Natural killer cell treated with Interleukin-12 subunit alpha and Interleukin-12 subunit beta and Interleukin-15 and Interleukin-18, amount 100 ng/mL, for 72 hours (primary cell): ENCODE data around the gene KCNIP4. TPM values are rescaled to one million over a fixed set of nuclear protein-coding genes. Genes with fewer than 3 reads are reported as not detected.
"Not testable (repeated sequence)": the region's sequence is repeated elsewhere in the genome, so short reads cannot be mapped to it uniquely, and the experiment has no call there.

Experiments used
- ATAC-seq, 2 donors: fragments of 150-1000 bp; cut with Tn5 transposase in 1 of 2; sonication (Bioruptor Pico), chemical (Tn5 transposase) in 1 of 2; 2 replicates each; pipeline ENCODE4 v1.10.0; 2021
- DNase-seq: peaks from one replicate; pipeline ENCODE4 v3.0.0; 2022; ENCODE audit warnings: low spot score
- H3K27ac Mint-ChIP-seq, 2 donors: 1 replicate in 1 of 2; 2 replicates in 1 of 2; pipeline ENCODE4 v1.8.0; 2022; ENCODE audit warnings: mixed read lengths in 2 of 2, mild to moderate bottlenecking in 1 of 2, moderate library complexity in 1 of 2
- H3K27me3 Mint-ChIP-seq, 2 donors: 1 replicate in 1 of 2; 2 replicates in 1 of 2; pipeline ENCODE4 v1.8.0; 2022; ENCODE audit warnings: mixed read lengths in 2 of 2
- H3K36me3 Mint-ChIP-seq: one replicate; pipeline ENCODE4 v1.8.0; 2022; ENCODE audit warnings: mixed read lengths
- H3K4me1 Mint-ChIP-seq, 2 donors: 1 replicate in 1 of 2; 2 replicates in 1 of 2; pipeline ENCODE4 v1.8.0; 2022; ENCODE audit warnings: low read depth in 2 of 2, mixed read lengths in 2 of 2, mild to moderate bottlenecking in 1 of 2
- H3K4me3 Mint-ChIP-seq: one replicate; pipeline ENCODE4 v1.8.0; 2022; ENCODE audit warnings: mixed read lengths
- H3K9me3 Mint-ChIP-seq: 2 replicates; pipeline ENCODE4 v1.8.0; 2022; ENCODE audit warnings: mixed read lengths
- total RNA-seq, 2 donors: library from RNA; stranded (reverse); gene quantifications; one replicate each; pipeline ENCODE4 v1.2.3, GENCODE V29; 2022

Gene KCNIP4
- total RNA-seq, 2 donors from 2014 or later: not detected

- H3K27ac Mint-ChIP-seq: no peak overlapping the region
- H3K9me3 Mint-ChIP-seq: peaks cover 6% of the 10 kb centered on the region
- peaks cover 4% of the 10 kb centered on the region for H3K36me3 Mint-ChIP-seq
- ATAC-seq (no peak), DNase-seq (no peak)
- peaks cover 4 to 6% of the 10 kb centered on the region in 2 donors for H3K4me1 Mint-ChIP-seq
- peaks cover 0 to 4% of the 10 kb centered on the region in 2 donors for H3K27me3 Mint-ChIP-seq
- H3K4me3 Mint-ChIP-seq: no peak overlapping the region
Measured at GRCh38 chr4:20816287-20816686, 1132.3 kb downstream of the KCNIP4 start.

GRCh38 chr4:20813700-20814099, 1134.9 kb downstream of the KCNIP4 start:
- H3K4me1 Mint-ChIP-seq: peaks cover 4 to 6% of the 10 kb centered on the region in 2 donors
- no peak overlapping the region for H3K27ac Mint-ChIP-seq
- ATAC-seq: no peak
- no peak overlapping the region for H3K4me3 Mint-ChIP-seq
- peaks cover 4% of the 10 kb centered on the region for H3K9me3 Mint-ChIP-seq
- DNase-seq: no peak
- peaks cover 0 to 4% of the 10 kb centered on the region in 2 donors for H3K27me3 Mint-ChIP-seq
- peaks cover 6% of the 10 kb centered on the region for H3K36me3 Mint-ChIP-seq

GRCh38 chr4:20809812-20810211, 1138.8 kb downstream of the KCNIP4 start:
- Mint-ChIP-seq H3K36me3 (peaks cover 6% of the 10 kb centered on the region), H3K4me3 (no peak overlapping the region)
- no peak for DNase-seq

GRCh38 chr4:20805716-20806115, 1142.9 kb downstream of the KCNIP4 start:
- Mint-ChIP-seq H3K4me1 (no peaks in the 10 kb centered on the region), H3K27ac (no peak overlapping the region), H3K4me3 (no peak overlapping the region), H3K27me3 (no peaks in the 10 kb centered on the region), H3K36me3 (no peaks in the 10 kb centered on the region), H3K9me3 (no peaks in the 10 kb centered on the region)
- no peak for ATAC-seq
- no peak for DNase-seq

More at GRCh38 chr4:20809812-20810211, 1138.8 kb downstream of the KCNIP4 start:
- H3K27me3 Mint-ChIP-seq: peaks cover 0 to 4% of the 10 kb centered on the region in 2 donors
- peaks cover 4% of the 10 kb centered on the region for H3K9me3 Mint-ChIP-seq
- no peaks in the 10 kb centered on the region for H3K4me1 Mint-ChIP-seq
- H3K27ac Mint-ChIP-seq: no peak overlapping the region
- ATAC-seq: no peak

- Mint-ChIP-seq H3K36me3 (peaks cover 3% of the 10 kb centered on the region), H3K4me3 (no peak overlapping the region), H3K4me1 (no peaks in the 10 kb centered on the region), H3K9me3 (peaks cover 4% of the 10 kb centered on the region), H3K27me3 (peaks cover 0 to 6% of the 10 kb centered on the region in 2 donors), H3K27ac (no peak overlapping the region)
- ATAC-seq: no peak
- DNase-seq: no peak
Measured at GRCh38 chr4:20787940-20788665, 1160.5 kb downstream of the KCNIP4 start.

GRCh38 chr4:20783134-20783533, 1165.4 kb downstream of the KCNIP4 start:
- H3K4me3 Mint-ChIP-seq: not testable (repeated sequence)

GRCh38 chr4:20778896-20779295, 1169.7 kb downstream of the KCNIP4 start:
- peaks cover 0 to 6% of the 10 kb centered on the region in 2 donors for H3K4me1 Mint-ChIP-seq
- no peak overlapping the region for H3K4me3 Mint-ChIP-seq
- H3K9me3 Mint-ChIP-seq: peaks cover 16% of the 10 kb centered on the region
- DNase-seq (no peak), ATAC-seq (no peak)
- H3K27me3 Mint-ChIP-seq: no peaks in the 10 kb centered on the region
- no peak overlapping the region for H3K27ac Mint-ChIP-seq
- H3K36me3 Mint-ChIP-seq: peaks cover 14% of the 10 kb centered on the region

More at GRCh38 chr4:20783134-20783533, 1165.4 kb downstream of the KCNIP4 start:
- DNase-seq, H3K27ac Mint-ChIP-seq, H3K27me3 Mint-ChIP-seq, H3K4me1 Mint-ChIP-seq, ATAC-seq: not testable (repeated sequence)
- Mint-ChIP-seq H3K9me3 (peaks cover 16% of the 10 kb centered on the region), H3K36me3 (peaks cover 14% of the 10 kb centered on the region)

- H3K4me3 Mint-ChIP-seq: no peak overlapping the region
- no peak for ATAC-seq
Measured at GRCh38 chr4:20773144-20773997, 1175.2 kb downstream of the KCNIP4 start.

GRCh38 chr4:20764366-20764992, 1184.1 kb downstream of the KCNIP4 start:
- Mint-ChIP-seq H3K27me3 (peaks cover 0 to 4% of the 10 kb centered on the region in 2 donors), H3K4me1 (no peaks in the 10 kb centered on the region), H3K27ac (no peak overlapping the region), H3K4me3 (no peak overlapping the region), H3K36me3 (no peaks in the 10 kb centered on the region), H3K9me3 (no peaks in the 10 kb centered on the region)
- no peak for ATAC-seq
- no peak for DNase-seq

More at GRCh38 chr4:20773144-20773997, 1175.2 kb downstream of the KCNIP4 start:
- H3K36me3 Mint-ChIP-seq: no peaks in the 10 kb centered on the region
- H3K27me3 Mint-ChIP-seq: no peaks in the 10 kb centered on the region
- H3K4me1 Mint-ChIP-seq: peaks cover 0 to 6% of the 10 kb centered on the region in 2 donors
- no peak overlapping the region for H3K27ac Mint-ChIP-seq
- peak; percentile 62 for DNase-seq
- no peaks in the 10 kb centered on the region for H3K9me3 Mint-ChIP-seq

GRCh38 chr4:20761826-20762225, 1186.7 kb downstream of the KCNIP4 start:
- no peaks in the 10 kb centered on the region for H3K9me3 Mint-ChIP-seq

GRCh38 chr4:20761382-20761781, 1187.2 kb downstream of the KCNIP4 start:
- Mint-ChIP-seq H3K27me3 (peaks cover 0 to 4% of the 10 kb centered on the region in 2 donors), H3K36me3 (no peaks in the 10 kb centered on the region), H3K4me3 (no peak overlapping the region), H3K27ac (no peak overlapping the region), H3K4me1 (no peaks in the 10 kb centered on the region), H3K9me3 (no peaks in the 10 kb centered on the region)
- no peak for DNase-seq
- ATAC-seq: no peak

More at GRCh38 chr4:20761826-20762225, 1186.7 kb downstream of the KCNIP4 start:
- Mint-ChIP-seq H3K4me3 (no peak overlapping the region), H3K27me3 (peaks cover 0 to 4% of the 10 kb centered on the region in 2 donors), H3K4me1 (no peaks in the 10 kb centered on the region), H3K27ac (no peak overlapping the region), H3K36me3 (no peaks in the 10 kb centered on the region)
- ATAC-seq (no peak), DNase-seq (no peak)

- Mint-ChIP-seq H3K4me1 (no peaks in the 10 kb centered on the region), H3K4me3 (no peak overlapping the region), H3K9me3 (no peaks in the 10 kb centered on the region), H3K27me3 (peaks cover 0 to 4% of the 10 kb centered on the region in 2 donors), H3K36me3 (no peaks in the 10 kb centered on the region), H3K27ac (no peak overlapping the region)
- no peak for DNase-seq
- ATAC-seq: no peak
Measured at GRCh38 chr4:20760053-20760452, 1188.5 kb downstream of the KCNIP4 start.

- Mint-ChIP-seq H3K4me3 (no peak overlapping the region), H3K4me1 (no peaks in the 10 kb centered on the region), H3K27ac (no peak overlapping the region), H3K9me3 (no peaks in the 10 kb centered on the region), H3K27me3 (no peaks in the 10 kb centered on the region), H3K36me3 (no peaks in the 10 kb centered on the region)
- no peak for ATAC-seq
- no peak for DNase-seq
Measured at GRCh38 chr4:20754036-20754435, 1194.5 kb downstream of the KCNIP4 start.
